Mammary epithelial cell (primary cell): ENCODE data around the gene SIVA1.

Source experiments
- EZH2 ChIP-seq: IDR thresholded peaks from 2 replicates; pipeline ENCODE4 v1.6.1; 2012; ENCODE audit warnings: low read length, inconsistent platforms, borderline replicate concordance
- TF ChIP-seq, protein P1 (sequence below), 2 donors: IDR thresholded peaks in 1 of 2; conservative IDR thresholded peaks in 1 of 2; 2 replicates each; pipeline ENCODE4 v1.5.1; 2011 to 2012; ENCODE audit warnings: inconsistent platforms in 2 of 2, low read length in 2 of 2, mild to moderate bottlenecking in 2 of 2, control low read depth in 1 of 2, low read depth in 1 of 2; ENCODE audit not compliant: insufficient read depth in 1 of 2; ENCODE audit errors: extremely low read depth in 1 of 2

- TF ChIP-seq, protein P1, sequence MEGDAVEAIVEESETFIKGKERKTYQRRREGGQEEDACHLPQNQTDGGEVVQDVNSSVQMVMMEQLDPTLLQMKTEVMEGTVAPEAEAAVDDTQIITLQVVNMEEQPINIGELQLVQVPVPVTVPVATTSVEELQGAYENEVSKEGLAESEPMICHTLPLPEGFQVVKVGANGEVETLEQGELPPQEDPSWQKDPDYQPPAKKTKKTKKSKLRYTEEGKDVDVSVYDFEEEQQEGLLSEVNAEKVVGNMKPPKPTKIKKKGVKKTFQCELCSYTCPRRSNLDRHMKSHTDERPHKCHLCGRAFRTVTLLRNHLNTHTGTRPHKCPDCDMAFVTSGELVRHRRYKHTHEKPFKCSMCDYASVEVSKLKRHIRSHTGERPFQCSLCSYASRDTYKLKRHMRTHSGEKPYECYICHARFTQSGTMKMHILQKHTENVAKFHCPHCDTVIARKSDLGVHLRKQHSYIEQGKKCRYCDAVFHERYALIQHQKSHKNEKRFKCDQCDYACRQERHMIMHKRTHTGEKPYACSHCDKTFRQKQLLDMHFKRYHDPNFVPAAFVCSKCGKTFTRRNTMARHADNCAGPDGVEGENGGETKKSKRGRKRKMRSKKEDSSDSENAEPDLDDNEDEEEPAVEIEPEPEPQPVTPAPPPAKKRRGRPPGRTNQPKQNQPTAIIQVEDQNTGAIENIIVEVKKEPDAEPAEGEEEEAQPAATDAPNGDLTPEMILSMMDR (conservative IDR thresholded peaks at IDR 0.05 in 1 of 2, IDR thresholded peaks at IDR 0.05 in 1 of 2; ENCODE audit: extremely low read depth in 1 of 2, insufficient read depth in 1 of 2, low read depth in 1 of 2, low read length in 2 of 2), result no peak
- no peak for TF ChIP-seq EZH2
Observed at GRCh38 chr14:104796687-104797081, 43.7 kb downstream of the SIVA1 start.
